A549 (cell line): ENCODE measurements around the gene PRAMEF8. TPM values are rescaled to one million over a fixed set of nuclear protein-coding genes. Genes with fewer than 3 reads are reported as not detected.
"Not testable (repeated sequence)": the region's sequence is repeated elsewhere in the genome, so short reads cannot be mapped to it uniquely, and the experiment has no call there.

Experiments used
- ATAC-seq, 2 experiments: fragments of 200-7000 bp in 1 of 2; fragments of >200 bp in 1 of 2; cut with Nextera tagmentation in 1 of 2; cut with Tn5 transposase in 1 of 2; 3 replicates each; pipeline versions ENCODE4 v1.8.0 to v1.9.1; 2018 to 2020; ENCODE audit warnings: mild to moderate bottlenecking in 1 of 2, moderate library complexity in 1 of 2
- CTCF ChIA-PET: fragments of 300-600 bp; sonication (Branson Sonifier 250); formaldehyde crosslinking; extraction: SDS; loops from one replicate; lab custom pipeline; 2021; ENCODE audit warnings: antibody characterized with exemption, inconsistent platforms; lab: Yijun Ruan, JAX
- POLR2A ChIA-PET: fragments of 350-600 bp; formaldehyde crosslinking; extraction: SDS; loops from one replicate; lab custom pipeline; 2021; ENCODE audit warnings: antibody characterized with exemption, inconsistent platforms; lab: Yijun Ruan, JAX
- DNase-seq, 2 experiments: peaks; one replicate each; pipeline versions ENCODE4 v3.0.0 to v3.0.0-alpha.2; 2011 to 2016; ENCODE audit warnings: low read depth in 1 of 2, low spot score in 1 of 2
- FAIRE-seq: peaks from 2 replicates; lab custom pipeline; 2011; peaks lifted over from hg19 to GRCh38; lab: Jason Lieb, UNC
- H3K27ac ChIP-seq, 2 experiments: fragments of >200 bp; sonication (Bioruptor Twin); formaldehyde crosslinking; 3 replicates each; pipeline ENCODE4 v1.5.1; 2016 to 2017
- H3K4me1 ChIP-seq: fragments of >200 bp; sonication (Bioruptor Twin); formaldehyde crosslinking; 3 replicates; pipeline ENCODE4 v1.6.1; 2016
- H3K4me2 ChIP-seq: fragments of >200 bp; sonication (Bioruptor Twin); formaldehyde crosslinking; 3 replicates; pipeline ENCODE4 v1.6.1; 2016
- H3K4me3 ChIP-seq: fragments of >200 bp; sonication (Bioruptor Twin); formaldehyde crosslinking; 3 replicates; pipeline ENCODE4 v1.5.1; 2016
- H3K9me3 ChIP-seq: fragments of >200 bp; sonication (Bioruptor Twin); formaldehyde crosslinking; 3 replicates; pipeline ENCODE4 v1.6.1; 2016
- WGBS: methylation state at CpG from one replicate; pipeline ENCODE4 v1.1.6; 2017; ENCODE audit errors: missing lambda C conversion rate; 5-methylcytosine and 5-hydroxymethylcytosine counted together
- polyA minus RNA-seq: library from RNA; depleted of rRNA, polyadenylated mRNA; stranded (reverse); fragments of >200 nt; gene quantifications from 2 replicates; pipeline ENCODE4 v1.2.3, GENCODE V29; 2011; rRNA and poly(A)+ RNA removed
- polyA plus RNA-seq, 4 experiments: library from polyadenylated mRNA; depleted of rRNA in 3 of 4; stranded (reverse); fragments of >200 nt; fragmentation: RNase III in 1 of 4; extraction: RNeasy Plus Mini Kit Qiagen cat#74134 plus additional on column Dnase treatment in 1 of 4; gene quantifications; 2 replicates in 3 of 4; 3 replicates in 1 of 4; pipeline ENCODE4 v1.2.3, GENCODE V29; 2011 to 2017

PRAMEF8 gene
- polyA plus RNA-seq (2011; rRNA removed), result not detected in 2 replicates
- not detected in 2 replicates for polyA plus RNA-seq (2012; cell fraction: cytosol; rRNA removed)
- not detected in 2 replicates for polyA plus RNA-seq (2012; cell fraction: nucleus; rRNA removed)
- not detected in 3 replicates for polyA plus RNA-seq (2017; fragmentation: RNase III; extraction: RNeasy Plus Mini Kit Qiagen cat#74134 plus additional on column Dnase treatment)
- polyA minus RNA-seq, result not detected in 2 replicates

DNA sequence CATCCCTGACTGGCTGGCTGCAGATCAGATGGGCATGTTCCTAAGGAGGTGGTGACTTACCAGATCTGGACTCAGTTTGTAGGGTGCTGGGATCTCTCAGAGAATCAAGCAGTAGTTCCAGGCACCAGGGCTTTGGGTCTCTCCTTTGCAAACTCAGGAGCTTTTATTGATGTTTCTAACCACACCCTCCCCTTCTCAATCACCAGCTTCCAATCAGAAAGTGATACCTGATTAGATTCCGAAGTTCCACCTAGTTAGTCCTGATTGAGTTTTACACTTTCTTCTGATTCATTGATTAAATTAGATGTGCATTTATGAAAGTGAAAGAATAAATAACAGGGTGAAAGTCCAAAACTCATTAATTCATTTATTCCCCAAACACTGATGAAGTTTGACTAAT, at the start of gene PRAMEF8:
Gene PRAMEF8 (minus strand): TSS at position 101 of the 400 bp plus-strand sequence. CDS start 1,046 bp downstream, outside the sequence.
- POLR2A ChIA-PET, CTCF ChIA-PET, ATAC-seq, DNase-seq, H3K4me3 ChIP-seq, H3K4me1 ChIP-seq, H3K27ac ChIP-seq, H3K4me2 ChIP-seq, FAIRE-seq, H3K9me3 ChIP-seq: not testable (repeated sequence)
- WGBS, result no CpG with 5 or more reads among the region's 1 CpG

DNA sequence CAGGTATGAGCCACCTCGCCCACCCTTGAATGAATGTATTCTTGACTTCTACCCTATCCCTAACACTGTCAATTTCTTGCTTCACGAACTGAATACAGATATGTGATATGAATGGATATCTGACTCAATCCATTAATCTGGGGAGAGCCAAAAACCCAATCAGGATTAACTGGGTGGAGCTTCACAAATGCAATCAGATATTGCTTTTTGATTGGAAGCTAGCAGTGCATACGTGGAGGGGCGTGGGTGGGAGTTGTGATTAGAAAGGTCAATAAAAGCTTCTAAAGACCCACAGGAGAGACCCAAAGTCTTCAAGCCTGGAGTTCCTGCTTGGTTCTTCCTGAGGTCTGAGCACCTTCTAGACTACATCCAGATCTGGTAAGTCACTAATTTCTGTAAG, 30.3 kb upstream of the PRAMEF8 start, which contains the start of gene PRAMEF15:
Gene PRAMEF15 (plus strand): TSS at position 301 of the 400 bp plus-strand sequence. CDS start 2,827 bp downstream, outside the sequence.
- CTCF ChIA-PET, ATAC-seq, POLR2A ChIA-PET, H3K4me2 ChIP-seq, H3K4me3 ChIP-seq, H3K27ac ChIP-seq, H3K4me1 ChIP-seq, H3K9me3 ChIP-seq, DNase-seq, FAIRE-seq: not testable (repeated sequence)
- 0% methylated on average over 4 of the region's 4 CpGs for WGBS

DNA sequence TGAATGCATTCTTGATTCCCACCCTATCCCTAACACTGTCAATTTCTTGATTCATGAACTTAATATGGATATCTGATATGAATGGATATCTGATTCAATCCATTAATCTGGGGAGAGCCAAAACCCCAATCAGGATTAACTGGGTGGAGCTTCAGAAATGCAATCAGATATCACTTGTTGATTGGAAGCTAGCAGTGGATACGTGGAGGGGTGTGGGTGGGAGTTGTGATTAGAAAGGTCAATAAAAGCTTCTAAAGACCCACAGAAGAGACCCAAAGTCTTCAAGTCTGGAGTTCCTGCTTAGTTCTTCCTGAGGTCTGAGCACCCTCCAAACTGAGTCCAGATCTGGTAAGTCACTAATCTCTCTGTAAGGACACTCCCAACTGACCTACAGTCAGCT, 18.3 kb upstream of the PRAMEF8 start, which contains the start of gene PRAMEF33:
Gene PRAMEF33 (plus strand): TSS at position 301 of the 400 bp plus-strand sequence. CDS start 2,416 bp downstream, outside the sequence.
- POLR2A ChIA-PET, FAIRE-seq, H3K9me3 ChIP-seq, H3K27ac ChIP-seq, H3K4me2 ChIP-seq, DNase-seq, H3K4me1 ChIP-seq, CTCF ChIA-PET, ATAC-seq, H3K4me3 ChIP-seq: not testable (repeated sequence)
- WGBS, result no CpG with 5 or more reads among the region's 1 CpG

- CTCF ChIA-PET, DNase-seq, H3K4me2 ChIP-seq, H3K9me3 ChIP-seq, H3K4me3 ChIP-seq, H3K27ac ChIP-seq, POLR2A ChIA-PET, FAIRE-seq, H3K4me1 ChIP-seq, ATAC-seq: not testable (repeated sequence)
Measured at GRCh38 chr1:13302197-13302596, 17.3 kb upstream of the PRAMEF8 start.

DNA sequence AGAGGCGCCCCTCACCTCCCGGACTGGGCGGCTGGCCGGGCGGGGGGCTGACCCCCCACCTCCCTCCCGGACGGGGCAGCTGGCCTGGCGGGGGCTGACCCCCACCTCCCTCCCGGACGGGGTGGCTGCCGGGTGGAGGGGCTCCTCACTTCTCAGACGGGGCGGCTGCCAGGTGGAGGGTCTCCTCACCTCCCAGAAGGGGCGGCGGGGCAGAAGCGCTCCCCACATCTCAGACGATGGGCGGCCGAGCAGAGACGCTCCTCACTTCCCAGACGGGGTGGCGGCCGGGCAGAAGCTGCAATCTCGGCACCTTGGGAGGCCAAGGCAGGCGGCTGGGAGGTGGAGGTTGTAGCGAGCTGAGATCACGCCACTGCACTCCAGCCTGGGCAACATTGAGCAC, 13.8 kb upstream of the PRAMEF8 start:
- POLR2A ChIA-PET, CTCF ChIA-PET, H3K27ac ChIP-seq, ATAC-seq, H3K4me3 ChIP-seq, DNase-seq, H3K9me3 ChIP-seq, H3K4me2 ChIP-seq, FAIRE-seq, H3K4me1 ChIP-seq: not testable (repeated sequence)
- WGBS, result no CpG with 5 or more reads among the region's 27 CpGs

GRCh38 chr1:13297216-13297931, 12.4 kb upstream of the PRAMEF8 start:
- H3K4me1 ChIP-seq, H3K4me3 ChIP-seq, FAIRE-seq, H3K4me2 ChIP-seq, CTCF ChIA-PET, H3K27ac ChIP-seq, POLR2A ChIA-PET, H3K9me3 ChIP-seq, ATAC-seq, DNase-seq: not testable (repeated sequence)
- 8% methylated on average over 2 of the region's 5 CpGs for WGBS

GRCh38 chr1:13289030-13289429, 4.1 kb upstream of the PRAMEF8 start:
- H3K27ac ChIP-seq, H3K4me2 ChIP-seq, H3K9me3 ChIP-seq, FAIRE-seq, POLR2A ChIA-PET, DNase-seq, ATAC-seq, H3K4me1 ChIP-seq, H3K4me3 ChIP-seq, CTCF ChIA-PET: not testable (repeated sequence)
- WGBS, result 0% methylated on average over 2 of the region's 3 CpGs

- H3K9me3 ChIP-seq, H3K4me3 ChIP-seq, H3K27ac ChIP-seq, DNase-seq, H3K4me1 ChIP-seq, POLR2A ChIA-PET, ATAC-seq, CTCF ChIA-PET, H3K4me2 ChIP-seq, FAIRE-seq: not testable (repeated sequence)
- WGBS, result no CpG with 5 or more reads among the region's 3 CpGs
Measured at GRCh38 chr1:13279617-13280016, 5.3 kb downstream of the PRAMEF8 start.

GRCh38 chr1:13277016-13277415, 7.9 kb downstream of the PRAMEF8 start:
- H3K4me2 ChIP-seq, H3K4me1 ChIP-seq, POLR2A ChIA-PET, DNase-seq, CTCF ChIA-PET, H3K27ac ChIP-seq, H3K9me3 ChIP-seq, FAIRE-seq, H3K4me3 ChIP-seq: not testable (repeated sequence)
- no CpG with 5 or more reads among the region's 6 CpGs for WGBS
- ATAC-seq, result peak in 1 of 2 experiments; percentile 65; a peak in 3 of 6 replicates

GRCh38 chr1:13265124-13265523, 19.8 kb downstream of the PRAMEF8 start:
- DNase-seq, FAIRE-seq, H3K27ac ChIP-seq, H3K4me2 ChIP-seq, H3K9me3 ChIP-seq, CTCF ChIA-PET, H3K4me3 ChIP-seq, POLR2A ChIA-PET, H3K4me1 ChIP-seq: not testable (repeated sequence)
- 0% methylated on average over 2 of the region's 3 CpGs for WGBS
- peak; percentile 62 to 80; a peak in 5 of 6 replicates for ATAC-seq

DNA sequence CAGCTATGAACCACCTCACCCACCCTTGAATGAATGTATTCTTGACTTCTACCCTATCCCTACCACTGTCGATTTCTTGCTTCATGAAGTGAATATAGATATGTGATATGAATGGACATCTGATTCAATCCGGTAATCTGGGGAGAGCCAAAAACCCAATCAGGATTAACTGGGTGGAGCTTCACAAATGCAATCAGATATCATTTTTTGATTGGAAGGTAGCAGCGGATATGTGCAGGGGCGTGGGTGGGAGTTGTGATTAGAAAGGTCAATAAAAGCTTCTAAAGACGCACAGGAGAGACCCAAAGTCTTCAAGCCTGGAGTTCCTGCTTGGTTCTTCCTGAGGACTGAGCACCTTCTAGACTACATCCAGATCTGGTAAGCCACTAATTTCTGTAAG, 31.0 kb downstream of the PRAMEF8 start, which contains the start of gene PRAMEF5:
Gene PRAMEF5 (plus strand): TSS at position 301 of the 400 bp plus-strand sequence. CDS start 5,071 bp downstream, outside the sequence.
- POLR2A ChIA-PET, DNase-seq, FAIRE-seq, H3K4me2 ChIP-seq, H3K4me1 ChIP-seq, H3K27ac ChIP-seq, CTCF ChIA-PET, ATAC-seq, H3K4me3 ChIP-seq, H3K9me3 ChIP-seq: not testable (repeated sequence)
- WGBS, result no CpG with 5 or more reads among the region's 5 CpGs
